Heart right ventricle (tissue), 16 donors: ENCODE results near the gene SERP1. TPM values are rescaled to one million over a fixed set of nuclear protein-coding genes. Genes with fewer than 3 reads are reported as not detected.

Experiments used
- ATAC-seq, 8 donors: fragments of 200-7000 bp; cut with Tn5 transposase; one replicate each; pipeline ENCODE4 v1.9.1; 2020; ENCODE audit warnings: mild to moderate bottlenecking in 8 of 8, moderate library complexity in 8 of 8, moderate number of reproducible peaks in 1 of 8
- DNase-seq, 2 donors: peaks; one replicate each; pipeline ENCODE4 v3.0.0-alpha.2; 2020
- H3K27ac ChIP-seq, 10 donors: fragments of 200-600 bp; sonication (generic) in 2 of 10; one replicate each; pipeline versions ENCODE4 v1.5.0 to v1.8.0; 2020 to 2022; ENCODE audit warnings: mild to moderate bottlenecking in 3 of 10
- H3K27me3 ChIP-seq, 7 donors: fragments of 200-600 bp; one replicate each; pipeline ENCODE4 v1.8.0; 2021 to 2022; ENCODE audit warnings: mild to moderate bottlenecking in 2 of 7
- H3K36me3 ChIP-seq, 9 donors: fragments of 200-600 bp; sonication (generic) in 1 of 9; one replicate each; pipeline versions ENCODE4 v1.5.0 to v1.8.0; 2020 to 2022; ENCODE audit warnings: mild to moderate bottlenecking in 2 of 9
- H3K4me1 ChIP-seq, 9 donors: fragments of 200-600 bp; sonication (generic) in 1 of 9; one replicate each; pipeline versions ENCODE4 v1.5.0 to v1.8.0; 2020 to 2022; ENCODE audit warnings: mild to moderate bottlenecking in 4 of 9
- H3K4me3 ChIP-seq, 10 donors: fragments of 200-600 bp; sonication (generic) in 2 of 10; one replicate each; pipeline versions ENCODE4 v1.5.0 to v1.8.0; 2020 to 2022; ENCODE audit warnings: mild to moderate bottlenecking in 7 of 10, moderate library complexity in 2 of 10
- H3K9me3 ChIP-seq, 11 donors: fragments of 200-600 bp in 10 of 11; sonication (generic) in 2 of 11; one replicate each; pipeline versions ENCODE4 v1.5.0 to v1.8.0; 2013 to 2022; ENCODE audit warnings: mild to moderate bottlenecking in 2 of 11, control low read depth in 1 of 11, moderate library complexity in 1 of 11
- CTCF ChIP-seq, 9 donors: fragments of 200-600 bp; sonication (generic) in 2 of 9; IDR thresholded peaks; one replicate each; pipeline versions ENCODE4 v1.5.0 to v1.8.0; 2021 to 2022; ENCODE audit warnings: antibody characterized with exemption in 9 of 9, mild to moderate bottlenecking in 5 of 9, moderate library complexity in 1 of 9
- WGBS, 2 donors: extraction: QIAGEN DNeasy Blood & Tissue Kit; methylation state at CpG; one replicate each; pipeline ENCODE4 v1.1.7; 2013; ENCODE audit warnings: inconsistent platforms in 1 of 2; 5-methylcytosine and 5-hydroxymethylcytosine counted together
- intact Hi-C, 10 donors: fragments of 100-400 bp; cut with DNase I; formaldehyde crosslinking; loops; one replicate each; pipeline versions ENCODE4 v1.11.1 to v1.14.2; 2022
- long read RNA-seq, 3 donors: library from polyadenylated mRNA; unstranded; transcript quantifications; one replicate each; pipeline ENCODE4 v2.0.0, GENCODE V29; 2020 to 2021
- polyA plus RNA-seq, 2 donors: library from polyadenylated mRNA; stranded (reverse); fragments of 200-250 nt; gene quantifications; one replicate each; pipeline ENCODE4 v1.2.3, GENCODE V29; 2013
- total RNA-seq, 10 donors: library from RNA; stranded (reverse); fragmentation: NEBNext Ultra II Directional in 3 of 10; extraction: Animal tissue kit (Norgen Biotek cat#: 25700) in 3 of 10; gene quantifications; one replicate each; pipeline versions ENCODE4 v1.2.1 to v1.2.4, GENCODE V29; 2021 to 2023
- donor health status: Arrhythmogenic right ventricular cardiomyopathy.
- donor health status: ischemic (EF 13 %, LVEDD 7.1; RV severe dilation, severe dysfunction).
- donor health status: healthy with polysubstance abuse.
- donor health status: DM: no; HTN: yes; CAD: no.
- donor health status: DM: no; HTN: no; CAD: no.
- donor health status: ischemic (EF 25% LVEDD 6.9; RV normal size, moderate dysfunction).
- donor health status: ischemic (EF 25% LVEDD 5.7; RV mildly dilated, moderate dysfunction).
- donor health status: healthy.
- donor health status: DM: yes; HTN: yes; CAD: no.
- donor health status: Ischemic cardiomyopathy.
- donor health status: ischemic (EF 35%, LVEDD 5.7; RV mildly dilated, moderate dysfunction).
- donor health status: nonischemic (EF 11% LVEDD 7.7; RV severe dilation, severe dysfunction).
- donor health status: DM: yes; HTN: yes; CAD: no.
- donor health status: PGD.
- donor health status: ischemic (EF 29% LVEDD 5.4; RV normal size, mild dysfunction).
- donor health status: nonischemic (EF 23%, LVEDD 6.1; RV moderate dilation, normal function).

Gene SERP1
- total RNA-seq = 10 to 100 TPM; 17.5 to 33.7 (median 21.9) TPM
- 10 to 100 TPM; 17.5 to 79.0 TPM for polyA plus RNA-seq
- long read RNA-seq, donor 1, transcript SERP1-201 (3 exons, 3,171 nt) = major isoform, 54 of 57 reads
- long read RNA-seq, donor 1, partial matches to known transcripts = 0 of 57 reads
- long read RNA-seq, donor 1, other reads (novel, unspliced or antisense) = 1 of 57 reads
- long read RNA-seq, donor 2, transcript SERP1-201 (3 exons, 3,171 nt) = major isoform, 51 of 67 reads
- long read RNA-seq, donor 2, partial matches to known transcripts = 0 of 67 reads
- long read RNA-seq, donor 2, other reads (novel, unspliced or antisense) = 10 of 67 reads
- long read RNA-seq, donor 3, transcript SERP1-201 (3 exons, 3,171 nt) = major isoform, 116 of 130 reads
- long read RNA-seq, donor 3, partial matches to known transcripts = 0 of 130 reads
- long read RNA-seq, donor 3, other reads (novel, unspliced or antisense) = 9 of 130 reads

DNA sequence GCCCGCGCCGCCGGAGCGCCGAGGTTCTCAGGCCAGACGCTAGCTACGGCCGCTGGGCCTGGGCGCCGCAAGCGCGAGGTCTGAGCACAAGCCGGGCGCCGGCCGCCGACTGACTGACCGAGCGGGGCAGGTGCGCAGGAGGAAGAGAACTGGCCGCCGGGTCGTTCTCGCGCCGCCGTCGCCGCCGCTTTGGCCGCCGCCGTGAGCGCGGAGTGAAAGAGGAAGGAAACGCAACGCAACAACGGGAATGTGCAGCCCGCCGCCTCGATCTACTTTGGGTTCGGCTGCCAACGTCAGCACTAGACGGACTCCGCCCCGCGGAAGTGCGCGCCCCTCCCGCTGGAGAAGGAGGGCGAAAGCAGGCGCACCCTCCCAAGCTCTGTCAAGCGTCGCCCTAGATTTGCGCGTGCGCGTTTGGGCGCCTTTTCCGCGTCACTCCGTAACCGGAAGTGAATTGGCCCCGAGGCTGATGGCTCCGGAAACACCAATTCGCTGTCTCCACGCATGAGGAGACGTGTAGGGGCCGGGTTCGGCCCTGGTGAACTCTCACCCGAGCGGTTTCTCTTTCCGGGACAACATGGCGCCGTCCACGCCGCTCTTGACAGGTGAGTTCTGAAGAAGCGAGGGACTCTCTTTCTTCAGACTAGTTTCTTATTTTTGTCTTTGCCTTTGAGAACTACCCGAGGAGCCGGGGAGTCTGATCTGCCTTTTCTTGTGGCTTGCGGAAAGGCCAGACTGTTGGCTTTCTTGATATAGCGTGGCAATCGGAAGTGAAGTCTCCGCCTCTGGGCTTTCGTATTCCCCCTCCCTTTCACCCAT, at the start of gene SERP1, which contains the start of gene EIF2A:
Gene SERP1, minus strand, starts transcription at position 271 of the 819 bp plus-strand sequence. CDS start 361 bp downstream, outside the sequence.
Gene EIF2A, plus strand, starts transcription at position 562 of the 819 bp plus-strand sequence. Its CDS starts 16 bp downstream, at position 578.
- intact Hi-C loops = loop anchor here in 5 of 10 donors (1.0 to 5.0 kb wide), 6 partner anchors 56 to 216 kb away; partner anchors contain the start of genes ERICH6 (in 3 of the 5), SELENOT (in 2 of the 5), SIAH2 (in 2 of the 5) and TSC22D2 (in 2 of the 5)
- Histone ChIP-seq H3K4me1 (peaks cover 3 to 52% (median 33%) of the 10 kb centered on the region in 9 donors), H3K9me3 (no peaks in the 10 kb centered on the region), H3K27me3 (no peaks in the 10 kb centered on the region), H3K27ac (peak within 1 kb of the TSS; percentile 92 to 99 (median 99)), H3K4me3 (peak within 1 kb of the TSS; percentile 80 to 92 (median 88)), H3K36me3 (peaks cover 0 to 52% (median 10%) of the 10 kb centered on the region in 9 donors)
- DNase-seq = peak; percentile 98 to 99
- no peak for TF ChIP-seq CTCF (IDR thresholded peaks at IDR 0.05)
- ATAC-seq = peak; percentile 97 to 99 (median 98)
- WGBS, 2 donors = 0 to 1% methylated on average over 86 of the region's 86 CpGs

DNA sequence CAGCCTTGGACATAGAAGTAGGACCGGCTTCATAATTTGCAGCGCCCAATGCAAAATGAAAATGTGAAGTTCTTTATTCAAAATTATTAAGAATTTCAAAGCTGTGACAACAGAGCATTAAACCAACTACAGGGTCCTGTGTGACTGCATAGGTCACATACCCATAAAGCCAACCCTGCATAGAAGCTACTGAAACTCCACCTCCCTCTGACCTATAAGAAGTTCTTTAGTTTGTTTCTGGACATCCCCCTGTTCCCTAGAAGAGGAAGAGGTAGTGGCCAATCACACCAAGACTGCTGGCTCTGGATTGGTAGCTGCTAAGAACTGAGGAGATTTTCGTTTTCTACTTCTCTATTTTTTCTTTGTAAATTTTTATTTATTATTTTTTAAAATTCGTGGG, 47.9 kb upstream of the SERP1 start:
- 89 to 93% methylated on average over 4 of the region's 4 CpGs for WGBS, 2 donors
- Histone ChIP-seq H3K4me3 (no peak overlapping the region), H3K4me1 (peaks cover 0 to 6% (median under 1%) of the 10 kb centered on the region in 9 donors), H3K9me3 (no peaks in the 10 kb centered on the region), H3K27me3 (no peaks in the 10 kb centered on the region), H3K36me3 (no peaks in the 10 kb centered on the region), H3K27ac (no peak overlapping the region)
- TF ChIP-seq CTCF (IDR thresholded peaks at IDR 0.05) = no peak
- no peak for ATAC-seq
- intact Hi-C loops = loop anchor here in 1 of 10 donors (5.0 kb wide), 1 partner anchor 37 kb away; no protein-coding TSS in a partner anchor
- no peak for DNase-seq

- Histone ChIP-seq H3K36me3 (peaks cover 0 to 18% (median 0%) of the 10 kb centered on the region in 9 donors), H3K9me3 (no peaks in the 10 kb centered on the region), H3K27ac (no peak overlapping the region), H3K4me3 (no peak overlapping the region), H3K27me3 (no peaks in the 10 kb centered on the region), H3K4me1 (peaks cover 0 to 25% (median 4%) of the 10 kb centered on the region in 9 donors)
- no peak for TF ChIP-seq CTCF (IDR thresholded peaks at IDR 0.05)
- DNase-seq (no peak), ATAC-seq (peak in 1 of 8 donors; percentile 25)
- 73 to 82% methylated on average over 6 of the region's 6 CpGs for WGBS, 2 donors
- intact Hi-C loops = loop anchor here in 1 of 10 donors (5.0 kb wide), 1 partner anchor 32 kb away; no protein-coding TSS in a partner anchor
These were observed 43.5 kb upstream of the SERP1 start for GRCh38 chr3:150589759-150590158.
